GM12878 (cell line): ENCODE results near the gene CA5A. TPM values are rescaled to one million over a fixed set of nuclear protein-coding genes. Genes with fewer than 3 reads are reported as not detected.

Experiments
- ATAC-seq: fragments of 200-7000 bp; cut with Tn5 transposase; 3 replicates; pipeline ENCODE4 v1.9.1; 2020; ENCODE audit warnings: mild to moderate bottlenecking, moderate library complexity
- BruUV-seq: library from RNA; stranded (reverse); fragments of 400-500 nt; replicated peaks from 2 replicates; lab custom pipeline; 2021; lab: Mats Ljungman, UMichigan
- CTCF ChIA-PET: fragments of 300-600 bp; sonication (Branson Sonifier 250); formaldehyde crosslinking; extraction: SDS; loops from one replicate; lab custom pipeline; 2021; ENCODE audit warnings: inconsistent platforms; lab: Yijun Ruan, JAX
- POLR2A ChIA-PET: fragments of 350-600 bp; formaldehyde crosslinking; extraction: SDS; loops from one replicate; lab custom pipeline; 2021; ENCODE audit warnings: inconsistent platforms; lab: Charles Lee
- RAD21 ChIA-PET: fragments of 300-600 bp; sonication (Branson Sonifier 250); formaldehyde crosslinking; loops from one replicate; lab custom pipeline; 2023; ENCODE audit warnings: antibody characterized with exemption; ENCODE audit not compliant: unreplicated experiment; lab: Charles Lee
- SMC1A ChIA-PET: fragments of 300-600 bp; sonication (Branson Sonifier 250); formaldehyde crosslinking; loops from one replicate; lab custom pipeline; 2023; ENCODE audit not compliant: unreplicated experiment, uncharacterized antibody; lab: Charles Lee
- DNase-seq: peaks from one replicate; pipeline ENCODE4 v3.0.0-alpha.2; 2011; ENCODE audit warnings: low read depth, low spot score
- FAIRE-seq: peaks from 3 replicates; lab custom pipeline; 2011; peaks lifted over from hg19 to GRCh38; lab: Jason Lieb, UNC
- H2AFZ ChIP-seq: 2 replicates; pipeline ENCODE4 v1.6.0; 2011; ENCODE audit warnings: low read depth, low read length, control low read depth; ENCODE audit not compliant: control insufficient read depth
- H3K27ac ChIP-seq: 2 replicates; pipeline ENCODE4 v1.5.1; 2011; ENCODE audit warnings: control low read depth; ENCODE audit not compliant: control insufficient read depth, insufficient read depth
- H3K27me3 ChIP-seq, 2 experiments: replicated peaks in 1 of 2; 2 replicates each; pipeline versions ENCODE4 v1.6.0 to v1.6.1; 2011; ENCODE audit warnings: low read length in 1 of 2; ENCODE audit not compliant: control insufficient read depth in 2 of 2, insufficient read depth in 2 of 2
- H3K36me3 ChIP-seq, 2 experiments: 2 replicates each; pipeline ENCODE4 v1.5.1; 2011; ENCODE audit warnings: low read length in 1 of 2; ENCODE audit not compliant: control insufficient read depth in 2 of 2, insufficient read depth in 2 of 2
- H3K4me1 ChIP-seq: 2 replicates; pipeline ENCODE4 v1.6.1; 2011; ENCODE audit warnings: mild to moderate bottlenecking, low read length, moderate library complexity, mixed read lengths; ENCODE audit not compliant: control insufficient read depth, insufficient read depth
- H3K4me2 ChIP-seq: 2 replicates; pipeline ENCODE4 v1.6.0; 2011; ENCODE audit warnings: control low read depth; ENCODE audit not compliant: control insufficient read depth, insufficient read depth
- H3K4me3 ChIP-seq: fragments of 200-600 bp; sonication (generic); 2 replicates; pipeline ENCODE4 v1.5.1; 2016
- H3K79me2 ChIP-seq: 2 replicates; pipeline ENCODE4 v1.6.0; 2011; ENCODE audit warnings: low read length; ENCODE audit not compliant: control insufficient read depth, insufficient read depth
- H3K9ac ChIP-seq: 2 replicates; pipeline ENCODE4 v1.8.0; 2011; ENCODE audit warnings: low read length, control low read depth, mixed read lengths; ENCODE audit not compliant: control insufficient read depth, insufficient read depth
- H3K9me3 ChIP-seq: replicated peaks from 3 replicates; pipeline ENCODE4 v1.5.1; 2011; ENCODE audit warnings: mild to moderate bottlenecking, low read length; ENCODE audit not compliant: control insufficient read depth, insufficient read depth
- H4K20me1 ChIP-seq: 2 replicates; pipeline ENCODE4 v1.6.0; 2011; ENCODE audit not compliant: control insufficient read depth, insufficient read depth
- CUX1 ChIP-seq: IDR thresholded peaks from 2 replicates; pipeline ENCODE4 v1.6.1; 2012; ENCODE audit warnings: improper control_type of control experiment, low read depth, low read length; ENCODE audit not compliant: insufficient replicate concordance
- EZH2 ChIP-seq: IDR thresholded peaks from 2 replicates; pipeline ENCODE4 v1.6.1; 2012; ENCODE audit warnings: low read depth, mild to moderate bottlenecking, control low read depth, inconsistent platforms, low read length, borderline replicate concordance; ENCODE audit not compliant: control insufficient read depth
- IKZF2 ChIP-seq, 2 experiments: fragments of 450-650 bp; IDR thresholded peaks; 2 replicates each; pipeline ENCODE4 v1.6.1; 2017; ENCODE audit warnings: mild to moderate bottlenecking in 2 of 2, moderate library complexity in 2 of 2
- KAT2A ChIP-seq: conservative IDR thresholded peaks from 2 replicates; pipeline ENCODE4 v1.6.1; 2011; ENCODE audit warnings: low read depth, low read length; ENCODE audit not compliant: control insufficient read depth
- POU2F2 ChIP-seq: IDR thresholded peaks from 3 replicates; pipeline ENCODE4 v1.6.1; 2011; ENCODE audit warnings: low read depth, mild to moderate bottlenecking, low read length, borderline replicate concordance
- RB1 ChIP-seq: fragments of 450-650 bp; formaldehyde crosslinking; IDR thresholded peaks from 2 replicates; pipeline ENCODE4 v1.6.1; 2017; ENCODE audit warnings: mild to moderate bottlenecking, borderline replicate concordance
- RUNX3 ChIP-seq: IDR thresholded peaks from 2 replicates; pipeline ENCODE4 v1.6.1; 2012; ENCODE audit warnings: low read length, inconsistent platforms
- SMARCA5 ChIP-seq: fragments of 450-650 bp; IDR thresholded peaks from 2 replicates; pipeline ENCODE4 v1.6.1; 2017; ENCODE audit warnings: mild to moderate bottlenecking
- SMC3 ChIP-seq: IDR thresholded peaks from 2 replicates; pipeline ENCODE4 v1.6.1; 2011; ENCODE audit warnings: low read length, improper control_type of control experiment, borderline replicate concordance
- SP1 ChIP-seq: IDR thresholded peaks from one replicate; pipeline ENCODE4 v1.6.1; 2011; ENCODE audit warnings: low read depth, low read length
- STAT1 ChIP-seq: fragments of 450-650 bp; conservative IDR thresholded peaks from 2 replicates; pipeline ENCODE4 v1.6.1; 2014; ENCODE audit warnings: antibody characterized with exemption, mild to moderate bottlenecking
- USF1 ChIP-seq: IDR thresholded peaks from 2 replicates; pipeline ENCODE4 v1.6.1; 2011; ENCODE audit warnings: borderline replicate concordance, low read depth, mild to moderate bottlenecking, moderate library complexity, mixed read lengths, low read length; ENCODE audit not compliant: insufficient read depth; ENCODE audit errors: extremely low read length
- ZNF207 ChIP-seq: fragments of 450-650 bp; IDR thresholded peaks from 2 replicates; pipeline ENCODE4 v1.6.1; 2014; ENCODE audit warnings: antibody characterized with exemption, mild to moderate bottlenecking, borderline replicate concordance
- WGBS: methylation state at CpG from one replicate; pipeline ENCODE4 v1.1.6; 2016; ENCODE audit warnings: low lambda C conversion rate; ENCODE audit not compliant: insufficient replicate concordance, insufficient coverage; ENCODE audit errors: missing lambda C conversion rate; 5-methylcytosine and 5-hydroxymethylcytosine counted together
- in situ Hi-C: fragments of 300-500 bp; cut with MboI; formaldehyde crosslinking; loops from 9 replicates; pipeline ENCODE4 v1.14.3; 2018; ENCODE audit warnings: mixed read lengths
- intact Hi-C: fragments of 100-400 bp; cut with micrococcal nuclease; formaldehyde crosslinking; loops from one replicate; pipeline ENCODE4 v1.14.2; 2022; ENCODE audit not compliant: unreplicated experiment
- polyA plus RNA-seq, 11 experiments: library from polyadenylated mRNA; depleted of rRNA in 4 of 11; unstranded in 6 of 11; stranded (reverse) in 5 of 11; fragments of >200 nt; fragmentation: Nextera tagmentation in 4 of 11; fragmentation: Illumina TruSeq in 1 of 11; extraction: Ambion mirVana in 4 of 11; extraction: Trizol in 1 of 11; gene quantifications; 1 replicate in 1 of 11; 2 replicates in 10 of 11; pipeline versions ENCODE4 v1.2.1 to v1.2.3, GENCODE V29; 2011 to 2016; ENCODE audit warnings: inconsistent platforms in 2 of 11, missing spikeins in 2 of 11, low read depth in 1 of 11
- total RNA-seq, 4 experiments: library from RNA; depleted of rRNA in 3 of 4; stranded (reverse); fragments of >200 nt in 3 of 4; fragmentation: Illumina TruSeq in 1 of 4; extraction: Trizol in 1 of 4; gene quantifications; 2 replicates each; pipeline versions ENCODE4 v1.2.1 to v1.2.3, GENCODE V29; 2013 to 2021
- TF ChIP-seq, protein P1 (sequence below): IDR thresholded peaks from 2 replicates; pipeline ENCODE4 v1.6.1; 2011; ENCODE audit warnings: low read depth, low read length, improper control_type of control experiment, borderline replicate concordance

Gene CA5A
- total and polyA plus RNA-seq, 10 of the 15 experiments (the other 5 are each of a cell fraction or from before 2014, with no cell fraction given) = not detected

- no peak overlapping the region for H3K4me3 ChIP-seq
- FAIRE-seq (no peak), ATAC-seq (no peak), DNase-seq (no peak)
- H3K27ac ChIP-seq = no peak overlapping the region
- peaks cover 20 to 68% of the 10 kb centered on the region in 2 experiments for H3K36me3 ChIP-seq
- in situ Hi-C loops (no loop called here), intact Hi-C loops (no loop called here)
- H3K27me3 ChIP-seq = no peaks in the 10 kb centered on the region
- H3K4me1 ChIP-seq = no peaks in the 10 kb centered on the region
- peaks cover 4% of the 10 kb centered on the region for H3K79me2 ChIP-seq
- ChIA-PET POLR2A (interaction anchor here (0.5 kb wide), 1 partner anchor 56 kb away, joined by 3 read pairs; no protein-coding TSS in a partner anchor), RAD21 (interaction anchor here (1.0 kb wide), 1 partner anchor 65 kb away, joined by 3 read pairs; no protein-coding TSS in a partner anchor), CTCF (no interaction called here), SMC1A (interaction anchor here (1.0 kb wide), 1 partner anchor 65 kb away, joined by 3 read pairs; no protein-coding TSS in a partner anchor)
- WGBS = 83% methylated on average over 15 of the region's 17 CpGs
- no peaks in the 10 kb centered on the region for H4K20me1 ChIP-seq
- BruUV-seq = no TSS peak
- TF ChIP-seq, protein P1, sequence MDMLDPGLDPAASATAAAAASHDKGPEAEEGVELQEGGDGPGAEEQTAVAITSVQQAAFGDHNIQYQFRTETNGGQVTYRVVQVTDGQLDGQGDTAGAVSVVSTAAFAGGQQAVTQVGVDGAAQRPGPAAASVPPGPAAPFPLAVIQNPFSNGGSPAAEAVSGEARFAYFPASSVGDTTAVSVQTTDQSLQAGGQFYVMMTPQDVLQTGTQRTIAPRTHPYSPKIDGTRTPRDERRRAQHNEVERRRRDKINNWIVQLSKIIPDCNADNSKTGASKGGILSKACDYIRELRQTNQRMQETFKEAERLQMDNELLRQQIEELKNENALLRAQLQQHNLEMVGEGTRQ = no peak
- no peak for TF ChIP-seq SMC3
- no peak for TF ChIP-seq KAT2A
- TF ChIP-seq IKZF2 (IDR thresholded peaks at IDR 0.05) = no peak
- TF ChIP-seq RUNX3 = no peak
- TF ChIP-seq RB1 = no peak
- no peak for TF ChIP-seq SMARCA5
- no peak for TF ChIP-seq STAT1
- no peak for TF ChIP-seq EZH2
- no peak for TF ChIP-seq POU2F2
- TF ChIP-seq ZNF207 = no peak
- TF ChIP-seq USF1 = no peak
- TF ChIP-seq SP1 = no peak
- TF ChIP-seq CUX1 = no peak
- no peaks in the 10 kb centered on the region for H3K9me3 ChIP-seq
- no peak overlapping the region for H3K9ac ChIP-seq
- H2AFZ ChIP-seq = no peak overlapping the region
- no peak overlapping the region for H3K4me2 ChIP-seq
Observed at GRCh38 chr16:87843678-87844105, 92.6 kb downstream of the CA5A start.
